ENCODE results near the gene APOA1. TPM values are rescaled to one million over a fixed set of nuclear protein-coding genes. Genes with fewer than 3 reads are reported as not detected.

The APOA1 gene
- total and polyA plus RNA-seq, 3 donors from 2014 or later, result 617 to 2,741 (median 2,156) TPM

GRCh38 chr11:116814502-116814901, 22.9 kb downstream of the APOA1 start:
- intact Hi-C loops (cut with DNase I; ENCODE audit: low total_unique reads), result no loop called here
- Histone ChIP-seq H3K36me3 (ENCODE audit: low read depth, missing control alignments) (no peaks in the 10 kb centered on the region), H3K9me3 (no peaks in the 10 kb centered on the region), H3K4me3 (no peak overlapping the region), H3K4me1 (no peaks in the 10 kb centered on the region), H3K27ac (no peak overlapping the region), H3K27me3 (no peaks in the 10 kb centered on the region)
- no peak for DNase-seq
- TF ChIP-seq CTCF (IDR thresholded peaks at IDR 0.05) (no peak), POLR2A (IDR thresholded peaks at IDR 0.05) (no peak)
- WGBS, 2 donors, result 89 to 93% methylated on average over 6 of the region's 6 CpGs

GRCh38 chr11:116813781-116814471, 23.5 kb downstream of the APOA1 start:
- no peaks in the 10 kb centered on the region for H3K9me3 ChIP-seq
- no peaks in the 10 kb centered on the region for H3K27me3 ChIP-seq
- TF ChIP-seq POLR2A (IDR thresholded peaks at IDR 0.05), result no peak
- TF ChIP-seq CTCF (IDR thresholded peaks at IDR 0.05), result no peak
- 55 to 75% methylated on average over 4 to 5 of the region's 5 CpGs for WGBS, 2 donors
- DNase-seq, result no peak
- H3K4me3 ChIP-seq, result no peak overlapping the region
- intact Hi-C loops (cut with DNase I; ENCODE audit: low total_unique reads), result no loop called here
- H3K4me1 ChIP-seq, result no peaks in the 10 kb centered on the region
- H3K36me3 ChIP-seq (ENCODE audit: low read depth, missing control alignments), result no peaks in the 10 kb centered on the region
- H3K27ac ChIP-seq, result no peak overlapping the region

GRCh38 chr11:116813170-116813569, 24.3 kb downstream of the APOA1 start:
- Histone ChIP-seq H3K4me1 (no peaks in the 10 kb centered on the region), H3K9me3 (no peaks in the 10 kb centered on the region), H3K36me3 (ENCODE audit: low read depth, missing control alignments) (no peaks in the 10 kb centered on the region), H3K27me3 (no peaks in the 10 kb centered on the region), H3K27ac (no peak overlapping the region), H3K4me3 (no peak overlapping the region)
- DNase-seq, result no peak
- intact Hi-C loops (cut with DNase I; ENCODE audit: low total_unique reads), result no loop called here
- TF ChIP-seq CTCF (IDR thresholded peaks at IDR 0.05) (no peak), POLR2A (IDR thresholded peaks at IDR 0.05) (no peak)
- 100% methylated on average over 1 of the region's 1 CpG for WGBS, 2 donors

- Histone ChIP-seq H3K9me3 (no peaks in the 10 kb centered on the region), H3K4me3 (no peak overlapping the region), H3K27ac (no peak overlapping the region), H3K36me3 (ENCODE audit: low read depth, missing control alignments) (no peaks in the 10 kb centered on the region), H3K27me3 (no peaks in the 10 kb centered on the region), H3K4me1 (no peaks in the 10 kb centered on the region)
- WGBS, 2 donors, result 94 to 96% methylated on average over 4 of the region's 4 CpGs
- DNase-seq, result no peak
- TF ChIP-seq POLR2A (IDR thresholded peaks at IDR 0.05), result no peak
- TF ChIP-seq CTCF (IDR thresholded peaks at IDR 0.05), result no peak
- intact Hi-C loops (cut with DNase I; ENCODE audit: low total_unique reads), result no loop called here
Measured at GRCh38 chr11:116812109-116812508, 25.3 kb downstream of the APOA1 start.

- Histone ChIP-seq H3K4me3 (no peak overlapping the region), H3K36me3 (ENCODE audit: low read depth, missing control alignments) (no peaks in the 10 kb centered on the region), H3K27ac (no peak overlapping the region), H3K9me3 (no peaks in the 10 kb centered on the region), H3K4me1 (no peaks in the 10 kb centered on the region), H3K27me3 (no peaks in the 10 kb centered on the region)
- intact Hi-C loops (cut with DNase I; ENCODE audit: low total_unique reads), result no loop called here
- no peak for TF ChIP-seq POLR2A (IDR thresholded peaks at IDR 0.05)
- no peak for TF ChIP-seq CTCF (IDR thresholded peaks at IDR 0.05)
- no peak for DNase-seq
- 78 to 82% methylated on average over 3 of the region's 3 CpGs for WGBS, 2 donors
Measured at GRCh38 chr11:116811194-116811593, 26.2 kb downstream of the APOA1 start.

Measured in testis (tissue), 3 donors.